Lung microvascular endothelial cell (primary cell): ENCODE results near the gene GPR45. TPM values are rescaled to one million over a fixed set of nuclear protein-coding genes. Genes with fewer than 3 reads are reported as not detected.
"Not testable (repeated sequence)": the region's sequence is repeated elsewhere in the genome, so short reads cannot be mapped to it uniquely, and the experiment has no call there.

Experiments used
- DNase-seq, 2 donors: peaks; one replicate each; pipeline versions ENCODE4 v3.0.0 to v3.0.0-alpha.2; 2010; ENCODE audit warnings: low read depth in 2 of 2
- total RNA-seq: library from RNA; depleted of rRNA; stranded (reverse); fragments of >200 nt; gene quantifications from 2 replicates; pipeline ENCODE4 v1.2.1, GENCODE V29; 2014

Gene GPR45, protein sequence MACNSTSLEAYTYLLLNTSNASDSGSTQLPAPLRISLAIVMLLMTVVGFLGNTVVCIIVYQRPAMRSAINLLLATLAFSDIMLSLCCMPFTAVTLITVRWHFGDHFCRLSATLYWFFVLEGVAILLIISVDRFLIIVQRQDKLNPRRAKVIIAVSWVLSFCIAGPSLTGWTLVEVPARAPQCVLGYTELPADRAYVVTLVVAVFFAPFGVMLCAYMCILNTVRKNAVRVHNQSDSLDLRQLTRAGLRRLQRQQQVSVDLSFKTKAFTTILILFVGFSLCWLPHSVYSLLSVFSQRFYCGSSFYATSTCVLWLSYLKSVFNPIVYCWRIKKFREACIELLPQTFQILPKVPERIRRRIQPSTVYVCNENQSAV
- not detected in 2 replicates for total RNA-seq

DNA sequence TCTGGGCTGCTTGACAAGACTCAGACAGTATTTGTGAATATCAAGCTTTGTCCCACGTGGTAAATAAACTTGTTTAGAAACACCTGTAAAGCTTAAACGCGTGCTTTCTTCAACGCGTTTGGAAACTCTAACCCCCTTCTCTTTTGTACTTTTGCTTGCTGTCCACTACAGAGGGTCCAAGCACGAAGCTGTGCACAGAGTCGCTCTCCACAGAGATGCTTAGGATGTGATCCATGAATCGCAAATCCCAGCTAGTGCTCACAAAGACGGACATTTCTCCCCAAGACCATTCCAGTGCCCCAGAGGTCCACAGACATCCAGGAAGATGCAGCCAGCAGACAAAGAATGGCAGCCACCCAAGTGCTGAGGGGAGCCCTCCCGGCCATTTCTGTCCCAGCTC, at the start of gene GPR45:
Gene GPR45 (plus strand): TSS at position 301 of the 400 bp plus-strand sequence. CDS start 116 bp downstream, outside the sequence.
- no peak for DNase-seq

- no peak for DNase-seq
These were observed 47.4 kb upstream of the GPR45 start for GRCh38 chr2:105194022-105194675.

- no peak for DNase-seq
These were observed 44.9 kb upstream of the GPR45 start for GRCh38 chr2:105196651-105197050.

- no peak for DNase-seq
These were observed 25.9 kb upstream of the GPR45 start for GRCh38 chr2:105215586-105216192.

GRCh38 chr2:105220604-105221003, 20.9 kb upstream of the GPR45 start:
- DNase-seq: no peak

DNA sequence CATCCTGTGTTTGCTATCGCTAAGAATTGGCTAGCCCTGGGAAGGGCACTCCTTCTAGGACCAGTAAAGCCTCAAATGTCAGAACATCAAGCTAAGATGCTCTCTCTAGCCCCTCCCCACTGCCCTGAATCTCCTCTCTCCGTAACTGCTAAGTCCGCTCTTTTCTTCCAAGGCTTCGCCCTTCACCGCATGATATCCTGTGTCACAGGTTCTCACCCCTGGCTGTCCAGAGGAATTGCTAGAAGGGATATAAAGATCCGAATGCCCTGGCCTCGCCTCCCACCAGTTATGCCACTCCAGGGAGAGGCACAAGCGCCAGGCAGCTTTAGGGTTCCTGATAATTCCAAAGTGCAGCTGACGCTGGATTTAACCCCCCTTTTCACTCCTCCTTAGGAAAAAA, 17.1 kb upstream of the GPR45 start:
- no peak for DNase-seq

DNA sequence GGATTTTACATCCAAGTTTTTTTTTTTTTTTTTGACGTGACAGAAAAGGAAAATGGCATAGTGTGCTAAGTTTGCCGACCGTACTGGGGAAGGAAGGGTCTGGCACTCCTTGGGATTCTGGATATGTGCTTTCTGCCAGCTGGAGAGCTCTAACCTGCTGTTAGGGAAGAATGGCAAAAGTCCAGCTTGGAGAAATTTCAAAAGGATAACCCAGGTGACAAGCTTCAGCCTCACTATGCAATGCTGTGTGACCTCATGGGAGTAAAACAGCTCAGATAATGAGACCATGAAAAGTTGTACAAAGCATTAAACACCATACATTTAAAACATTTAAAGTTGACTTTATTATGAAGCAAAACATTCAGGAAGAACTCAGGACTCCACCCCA, 10.3 kb upstream of the GPR45 start:
- DNase-seq: no peak

DNA sequence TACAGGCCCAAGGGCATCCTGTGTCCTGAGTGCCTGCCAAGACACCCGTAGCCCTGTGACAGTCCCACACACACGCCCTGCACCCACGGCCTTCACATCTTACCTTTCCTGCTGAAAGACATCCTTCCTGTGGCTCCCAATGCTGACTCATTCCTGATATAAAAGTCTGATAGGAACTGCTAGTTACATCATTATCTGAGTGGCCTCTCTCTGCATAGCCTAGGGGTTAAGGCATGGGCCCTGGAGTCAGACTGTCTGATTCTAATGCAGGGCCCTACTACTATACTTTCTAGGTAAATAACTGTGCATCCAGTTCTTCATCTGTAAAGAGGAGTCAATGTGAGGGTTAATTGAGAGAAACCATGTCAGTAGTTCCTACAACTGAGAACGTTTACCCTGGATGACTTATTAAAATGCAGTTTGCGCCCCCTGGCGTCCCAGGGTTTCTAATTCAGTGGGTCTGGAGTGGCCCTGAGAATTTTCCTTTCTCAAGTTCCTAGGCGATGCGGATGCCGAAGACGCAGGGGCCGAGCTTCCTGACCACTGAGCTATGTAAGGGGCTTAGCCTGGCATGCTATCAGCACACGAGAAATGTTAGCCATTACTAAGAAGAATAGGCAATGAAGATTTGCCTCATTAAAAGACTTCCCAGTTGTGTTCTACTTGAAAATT, 6.0 kb upstream of the GPR45 start:
- peak; percentile 78 to 81 for DNase-seq

GRCh38 chr2:105236060-105236424, 5.5 kb upstream of the GPR45 start:
- no peak for DNase-seq

GRCh38 chr2:105237045-105237765, 4.3 kb upstream of the GPR45 start:
- DNase-seq: peak; percentile 10 to 50

- DNase-seq: no peak
These were observed 2.8 kb upstream of the GPR45 start for GRCh38 chr2:105238664-105239240.

DNA sequence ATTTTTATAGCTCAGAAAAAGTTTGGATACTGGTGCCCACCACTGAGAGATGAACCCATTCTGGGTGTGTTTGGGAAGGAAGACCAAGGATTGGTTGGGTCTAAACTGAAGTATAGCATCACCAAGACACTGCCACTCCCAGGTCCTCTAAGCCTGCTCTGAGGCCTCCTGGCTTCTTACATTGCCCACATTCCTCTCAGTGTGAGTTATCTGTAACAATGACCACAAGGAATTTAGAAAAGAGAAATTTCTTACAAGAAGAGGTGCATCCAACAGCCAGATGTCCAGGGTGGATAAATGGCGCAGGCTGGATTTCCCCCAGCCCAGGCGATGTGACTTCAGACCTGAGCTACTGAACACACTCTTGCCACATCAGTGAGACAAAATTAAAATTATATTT, 1.6 kb upstream of the GPR45 start:
- DNase-seq: no peak

DNA sequence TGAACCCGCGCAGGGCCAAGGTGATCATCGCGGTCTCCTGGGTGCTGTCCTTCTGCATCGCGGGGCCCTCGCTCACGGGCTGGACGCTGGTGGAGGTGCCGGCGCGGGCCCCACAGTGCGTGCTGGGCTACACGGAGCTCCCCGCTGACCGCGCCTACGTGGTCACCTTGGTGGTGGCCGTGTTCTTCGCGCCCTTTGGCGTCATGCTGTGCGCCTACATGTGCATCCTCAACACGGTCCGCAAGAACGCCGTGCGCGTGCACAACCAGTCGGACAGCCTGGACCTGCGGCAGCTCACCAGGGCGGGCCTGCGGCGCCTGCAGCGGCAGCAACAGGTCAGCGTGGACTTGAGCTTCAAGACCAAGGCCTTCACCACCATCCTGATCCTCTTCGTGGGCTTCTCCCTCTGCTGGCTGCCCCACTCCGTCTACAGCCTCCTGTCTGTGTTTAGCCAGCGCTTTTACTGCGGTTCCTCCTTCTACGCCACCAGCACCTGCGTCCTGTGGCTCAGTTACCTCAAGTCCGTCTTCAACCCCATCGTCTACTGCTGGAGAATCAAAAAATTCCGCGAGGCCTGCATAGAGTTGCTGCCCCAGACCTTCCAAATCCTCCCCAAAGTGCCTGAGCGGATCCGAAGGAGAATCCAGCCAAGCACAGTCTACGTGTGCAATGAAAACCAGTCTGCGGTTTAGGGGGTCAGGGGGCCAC, 897 bp downstream of the GPR45 start:
- DNase-seq: no peak

GRCh38 chr2:105243961-105244360, 2.4 kb downstream of the GPR45 start:
- peak in 1 of 2 donors; percentile 18 for DNase-seq

- DNase-seq: no peak
These were observed 2.9 kb downstream of the GPR45 start for GRCh38 chr2:105244451-105244850.

DNA sequence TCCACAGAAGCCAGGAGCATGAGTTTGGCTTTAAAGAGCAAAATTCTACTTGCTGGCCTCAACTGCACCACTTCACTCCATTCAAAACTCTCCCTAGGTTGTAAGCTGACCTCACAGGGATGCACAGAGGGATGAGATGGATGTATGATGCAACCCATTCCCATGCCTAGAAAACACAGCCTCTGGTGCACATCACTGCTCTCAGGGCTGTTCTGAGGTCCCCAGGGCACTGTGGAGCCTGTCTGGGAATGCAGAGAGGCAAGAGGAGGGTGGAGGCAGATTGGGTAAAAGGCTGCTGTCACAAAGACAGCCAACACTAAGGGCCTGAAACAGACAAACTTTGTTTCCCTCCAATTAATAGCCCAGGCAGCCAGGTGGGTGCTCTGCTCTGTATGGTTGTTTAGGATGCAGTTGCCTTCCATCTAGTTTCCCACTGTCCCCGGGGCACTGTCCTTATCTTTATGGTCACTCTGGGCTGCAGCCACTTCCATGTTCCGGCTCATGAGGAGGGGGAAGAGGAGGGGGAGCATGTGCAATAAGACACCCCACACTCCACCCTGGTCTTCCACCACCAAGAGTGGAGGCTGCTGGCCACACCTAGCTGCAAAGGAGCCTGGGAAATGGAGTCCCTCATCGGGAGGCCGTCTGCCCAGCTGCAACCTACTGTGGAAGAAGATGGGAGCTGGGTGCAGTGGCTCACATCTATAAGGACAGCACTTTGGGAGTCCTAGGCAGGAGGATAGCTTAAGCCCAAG, 7.0 kb downstream of the GPR45 start:
- DNase-seq: no peak

DNA sequence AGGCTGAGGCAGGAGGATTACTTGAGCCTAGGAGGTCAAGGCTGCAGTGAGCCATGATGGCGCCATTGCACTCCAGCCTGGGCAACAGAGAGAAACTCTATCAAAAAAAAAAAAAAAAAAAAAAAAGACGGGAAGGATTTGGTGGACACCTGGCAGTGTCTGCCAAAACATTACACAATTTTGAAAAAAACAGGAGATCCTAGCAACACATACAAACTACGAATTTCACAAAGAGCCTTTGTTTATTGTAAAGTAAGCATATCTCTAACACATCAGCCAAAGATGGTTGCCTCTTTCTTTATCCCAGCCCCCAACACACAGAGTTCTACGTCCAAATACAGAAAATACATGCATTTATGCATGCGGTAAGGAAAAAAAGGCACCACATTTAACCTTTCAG, 7.6 kb downstream of the GPR45 start:
- DNase-seq: no peak

DNA sequence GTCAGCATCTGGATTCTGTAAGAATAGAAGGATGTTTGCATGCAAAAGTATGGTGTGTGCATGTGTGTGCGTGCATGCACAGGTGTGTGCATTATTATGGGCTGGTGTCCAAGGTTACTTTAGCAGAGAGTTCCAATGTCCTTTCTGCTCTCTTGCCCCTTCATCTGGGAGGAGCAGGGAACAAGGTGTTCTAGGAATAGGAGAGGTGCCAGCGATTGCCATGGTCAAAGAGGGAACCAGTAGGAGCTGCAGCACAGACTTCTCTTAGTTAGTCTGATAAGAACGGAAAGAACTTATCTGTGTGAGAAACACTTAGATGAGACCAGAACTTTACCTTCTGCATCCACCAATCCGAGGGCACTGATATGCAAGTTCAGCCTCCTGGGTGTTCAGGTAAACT, 8.3 kb downstream of the GPR45 start:
- no peak for DNase-seq

GRCh38 chr2:105251016-105251648, 9.6 kb downstream of the GPR45 start:
- DNase-seq: not testable (repeated sequence)
